Activated naive CD8-positive, alpha-beta T cell treated with anti-CD3 and anti-CD28 coated beads, Interleukin-2, amount 50 U/mL, for 16 hours (primary cell): ENCODE measurements around the gene NCOA4.
A peak's percentile ranks its signal among the peaks of the same experiment; 100 is the strongest.
"Not testable (repeated sequence)": the region's sequence is repeated elsewhere in the genome, so short reads cannot be mapped to it uniquely, and the experiment has no call there.

Source experiments
- DNase-seq: peaks from one replicate; pipeline ENCODE4 v3.0.0-alpha.2; 2020; ENCODE audit warnings: low read depth, low spot score

The NCOA4 gene

GRCh38 chr10:46030091-46030937 is at the start of gene NCOA4:
TSS of gene NCOA4 (minus strand) at chr10:46030623. CDS start at chr10:46016680, 13,943 bp downstream.
- DNase-seq = peak; percentile 90

GRCh38 chr10:46079831-46080585 is 49.6 kb upstream of the NCOA4 start:
- no peak for DNase-seq

DNA sequence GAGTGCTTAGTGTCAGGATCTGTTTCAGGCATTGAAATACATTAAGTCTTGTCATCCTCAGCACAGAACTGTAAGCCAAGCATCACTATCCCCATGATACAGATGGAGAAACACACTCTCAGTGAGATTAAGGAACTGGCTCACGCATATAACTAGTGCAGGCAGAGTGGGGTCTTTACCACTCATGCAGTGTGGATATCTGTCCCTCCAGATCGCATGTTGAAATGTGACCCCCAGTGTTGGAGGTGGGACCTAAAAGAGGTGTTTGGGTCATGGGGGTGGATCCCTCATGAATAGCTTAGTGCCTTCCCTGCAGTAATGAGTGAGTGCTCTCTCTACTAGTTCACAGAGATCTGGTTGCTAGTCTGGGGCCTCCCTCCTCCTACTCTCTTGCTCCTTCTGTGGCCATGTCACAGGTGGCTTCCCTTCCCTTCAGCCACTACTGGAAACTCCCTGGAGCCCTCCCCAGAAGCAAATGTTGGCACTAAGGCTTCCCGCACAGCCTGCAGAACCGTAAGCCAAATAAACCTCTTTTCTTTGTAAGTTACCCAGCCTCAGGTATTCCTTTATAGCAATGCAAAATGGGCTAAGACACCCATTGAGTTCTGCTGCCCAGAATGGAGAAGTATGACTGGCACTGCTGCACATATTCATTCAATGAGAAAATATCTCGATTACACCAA is 47.4 kb upstream of the NCOA4 start:
- DNase-seq = no peak

GRCh38 chr10:46077141-46077554 is 46.7 kb upstream of the NCOA4 start:
- DNase-seq = no peak

DNA sequence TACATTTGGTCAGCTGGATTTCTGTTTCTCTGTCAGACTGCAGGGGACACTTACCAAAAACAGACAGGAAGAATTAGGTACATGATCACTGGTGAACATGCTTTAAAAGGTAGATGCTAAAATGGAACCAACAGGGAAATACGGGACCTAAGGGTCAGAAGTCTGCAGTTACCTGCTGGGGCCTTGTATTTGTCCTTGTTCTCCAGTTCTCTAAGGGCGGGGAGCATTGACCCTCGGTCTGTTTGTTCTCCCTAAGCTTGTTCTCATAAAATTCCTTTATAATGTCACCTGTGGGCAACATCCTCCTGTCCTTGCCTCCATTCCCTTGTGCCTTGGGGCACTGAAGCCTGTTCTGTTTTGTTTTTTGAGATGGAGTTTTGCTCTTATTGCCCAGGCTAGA is 45.4 kb upstream of the NCOA4 start:
- DNase-seq = no peak

DNA sequence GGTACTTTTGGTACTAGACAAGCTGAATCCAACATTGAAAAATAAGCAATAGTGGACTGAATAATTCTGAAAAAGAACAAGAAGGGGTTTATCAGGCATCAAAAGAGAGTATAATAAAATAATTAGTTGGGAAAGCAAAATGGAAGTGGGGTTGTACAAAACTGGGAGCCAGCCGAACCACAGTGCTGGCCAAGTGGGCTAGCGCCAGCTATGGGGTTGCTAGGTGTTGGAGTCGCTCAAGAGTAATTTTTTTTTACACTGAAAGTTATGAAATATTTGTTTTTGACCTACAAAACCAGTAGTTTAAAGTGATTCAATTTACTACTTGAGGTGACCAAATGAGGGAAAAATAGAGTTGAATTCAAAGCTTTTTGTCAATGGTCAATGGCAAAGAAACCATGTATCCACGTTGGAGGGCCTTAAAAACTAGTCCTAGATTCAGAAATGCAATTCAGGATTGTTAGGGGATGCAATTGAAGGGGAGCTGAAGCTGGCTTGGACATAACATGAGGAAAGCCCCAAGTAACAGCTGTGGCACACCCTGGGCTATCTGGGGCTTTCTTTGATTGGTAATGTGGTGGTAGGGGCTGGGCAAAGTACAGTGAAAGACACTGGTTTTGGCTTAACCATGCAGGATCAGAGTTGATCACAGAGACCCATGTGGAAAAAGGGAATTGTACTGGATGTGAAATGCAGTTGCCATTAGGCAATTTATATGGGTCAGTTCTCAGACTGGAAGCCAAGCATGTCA is 43.9 kb upstream of the NCOA4 start:
- no peak for DNase-seq

GRCh38 chr10:46073564-46073963 is 43.1 kb upstream of the NCOA4 start:
- DNase-seq = no peak

- no peak for DNase-seq
Observed at GRCh38 chr10:46070749-46071148, 40.3 kb upstream of the NCOA4 start.

DNA sequence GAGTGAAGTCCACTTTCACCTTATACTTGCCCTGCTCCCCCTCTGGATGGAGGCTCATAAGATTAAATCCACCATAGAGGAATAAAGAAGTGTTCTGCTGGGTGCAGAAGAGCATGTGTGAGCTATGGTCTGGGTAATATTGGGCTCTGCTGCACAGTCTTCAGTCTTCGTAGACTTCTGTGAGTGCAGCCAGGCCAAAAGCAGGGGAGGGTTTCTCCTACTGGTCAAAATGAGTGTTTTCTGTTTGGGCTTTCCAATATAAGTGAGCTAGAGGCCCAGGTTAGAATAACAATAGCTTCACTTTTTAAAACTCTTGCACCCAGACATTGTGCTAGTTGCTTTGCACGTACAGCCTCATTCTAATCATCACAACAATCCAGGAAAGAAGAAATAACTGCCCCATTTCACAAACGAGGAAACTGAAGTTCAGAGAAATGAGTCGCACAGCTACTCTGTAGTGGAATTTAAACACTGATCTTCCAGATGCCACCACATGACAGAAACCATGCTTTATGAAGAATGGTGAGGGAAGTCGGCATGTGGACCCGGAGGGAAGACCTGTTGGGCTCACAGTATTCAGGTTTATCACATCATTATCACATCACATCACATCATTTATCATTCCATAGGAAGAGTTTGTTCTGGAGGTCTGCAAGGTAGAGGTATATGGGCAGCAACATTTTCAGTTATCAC is 39.5 kb upstream of the NCOA4 start:
- DNase-seq = no peak

DNA sequence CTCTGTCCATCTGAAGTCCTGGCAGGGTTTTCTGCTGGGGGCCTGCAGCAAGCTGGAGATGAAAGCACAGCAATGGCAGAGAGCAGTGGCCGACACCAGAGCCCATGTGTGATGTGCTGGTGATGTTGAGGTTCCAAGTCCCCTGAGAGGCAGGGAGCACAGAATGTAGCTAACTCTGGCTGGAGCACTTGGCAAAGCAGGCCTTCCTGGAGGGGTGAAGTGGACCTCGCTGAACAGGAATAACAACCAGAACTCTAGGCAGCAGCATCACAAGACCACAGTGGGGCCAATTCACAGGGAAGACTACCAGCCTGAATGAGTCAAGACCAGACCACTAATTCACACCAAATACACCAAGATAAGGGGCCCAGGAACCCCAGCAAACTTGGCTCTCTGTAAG is 38.5 kb upstream of the NCOA4 start:
- DNase-seq = no peak

GRCh38 chr10:46068117-46068516 is 37.7 kb upstream of the NCOA4 start:
- DNase-seq = no peak

DNA sequence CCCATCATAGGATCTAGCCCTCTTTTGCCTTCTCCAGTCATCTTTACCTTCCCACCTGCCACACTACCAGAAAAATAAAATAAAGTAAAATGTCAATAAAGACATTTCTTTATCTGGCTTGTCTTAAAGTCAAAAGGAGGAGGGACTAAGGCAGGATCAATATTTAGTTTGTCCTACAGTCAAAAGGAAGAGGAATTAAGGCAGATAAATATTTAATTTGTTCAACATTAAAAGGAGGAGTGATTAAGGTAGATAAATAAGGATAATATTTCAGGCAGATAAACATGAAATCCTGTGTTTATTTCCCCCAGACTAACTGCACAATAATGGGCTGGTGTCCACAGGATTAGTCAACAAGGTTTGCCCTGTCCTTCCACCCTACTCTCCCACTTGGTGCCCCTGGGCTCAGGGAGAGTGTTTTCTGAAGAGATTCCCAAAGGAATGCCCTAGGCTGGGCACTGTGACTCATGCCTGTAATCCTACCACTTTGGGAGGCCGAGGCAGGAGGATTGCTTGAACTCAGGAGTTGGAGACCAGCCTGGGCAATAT is 33.9 kb upstream of the NCOA4 start:
- no peak for DNase-seq

DNA sequence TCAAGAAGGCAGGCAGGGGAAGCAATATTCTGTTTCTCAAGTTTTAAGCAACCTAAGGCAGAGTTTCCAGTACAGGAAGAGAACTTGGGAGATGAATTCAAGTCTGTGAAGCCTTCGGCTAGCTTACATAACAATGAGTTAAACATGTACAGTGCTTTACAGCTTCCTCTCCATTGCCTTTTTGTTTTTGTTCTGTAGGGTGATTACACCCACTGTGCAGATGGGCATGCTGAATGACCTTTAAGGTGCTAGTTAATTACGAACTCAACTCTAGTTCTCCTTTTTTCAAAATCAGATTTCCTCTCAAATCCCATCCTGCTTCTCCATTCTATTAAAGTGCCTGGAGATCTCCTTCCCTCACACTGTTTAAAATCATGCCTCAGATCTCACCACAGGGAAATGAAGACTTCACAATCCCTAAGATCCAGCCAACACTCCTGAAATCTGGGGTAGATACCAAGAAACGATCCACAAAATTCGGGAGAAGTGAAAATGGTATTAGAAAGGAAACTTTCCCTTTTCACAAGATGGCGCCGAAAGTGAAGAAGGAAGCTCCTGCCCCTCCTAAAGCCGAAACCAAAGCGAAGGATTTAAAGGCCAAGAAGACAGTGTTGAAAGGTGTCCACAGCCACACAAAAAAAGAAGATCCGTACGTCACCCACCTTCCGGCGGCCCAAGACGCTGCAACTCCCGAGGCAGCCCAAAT is 32.5 kb upstream of the NCOA4 start:
- no peak for DNase-seq

- DNase-seq = no peak
Observed at GRCh38 chr10:46060706-46061105, 30.3 kb upstream of the NCOA4 start.

- DNase-seq = not testable (repeated sequence)
Observed at GRCh38 chr10:46057927-46058326, 27.5 kb upstream of the NCOA4 start.

DNA sequence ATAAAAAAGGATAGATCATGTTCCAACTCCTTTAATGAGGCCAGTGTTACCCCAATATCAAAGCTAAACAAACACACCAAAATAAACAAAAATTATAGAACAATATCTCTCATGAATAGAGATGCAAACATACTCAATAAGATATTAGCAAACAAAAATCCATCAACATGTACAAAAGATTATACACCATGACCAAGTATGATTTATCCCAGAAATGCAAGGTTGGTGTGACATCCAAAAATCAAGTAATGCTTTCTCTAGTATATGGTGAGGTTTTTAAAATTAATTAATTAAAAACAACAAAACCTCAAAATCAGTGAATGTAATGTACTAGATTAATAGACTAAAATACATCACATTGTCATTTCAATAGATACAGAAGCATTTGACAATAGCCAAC is 26.6 kb upstream of the NCOA4 start:
- DNase-seq = no peak

GRCh38 chr10:46055771-46056170 is 25.3 kb upstream of the NCOA4 start:
- no peak for DNase-seq

DNA sequence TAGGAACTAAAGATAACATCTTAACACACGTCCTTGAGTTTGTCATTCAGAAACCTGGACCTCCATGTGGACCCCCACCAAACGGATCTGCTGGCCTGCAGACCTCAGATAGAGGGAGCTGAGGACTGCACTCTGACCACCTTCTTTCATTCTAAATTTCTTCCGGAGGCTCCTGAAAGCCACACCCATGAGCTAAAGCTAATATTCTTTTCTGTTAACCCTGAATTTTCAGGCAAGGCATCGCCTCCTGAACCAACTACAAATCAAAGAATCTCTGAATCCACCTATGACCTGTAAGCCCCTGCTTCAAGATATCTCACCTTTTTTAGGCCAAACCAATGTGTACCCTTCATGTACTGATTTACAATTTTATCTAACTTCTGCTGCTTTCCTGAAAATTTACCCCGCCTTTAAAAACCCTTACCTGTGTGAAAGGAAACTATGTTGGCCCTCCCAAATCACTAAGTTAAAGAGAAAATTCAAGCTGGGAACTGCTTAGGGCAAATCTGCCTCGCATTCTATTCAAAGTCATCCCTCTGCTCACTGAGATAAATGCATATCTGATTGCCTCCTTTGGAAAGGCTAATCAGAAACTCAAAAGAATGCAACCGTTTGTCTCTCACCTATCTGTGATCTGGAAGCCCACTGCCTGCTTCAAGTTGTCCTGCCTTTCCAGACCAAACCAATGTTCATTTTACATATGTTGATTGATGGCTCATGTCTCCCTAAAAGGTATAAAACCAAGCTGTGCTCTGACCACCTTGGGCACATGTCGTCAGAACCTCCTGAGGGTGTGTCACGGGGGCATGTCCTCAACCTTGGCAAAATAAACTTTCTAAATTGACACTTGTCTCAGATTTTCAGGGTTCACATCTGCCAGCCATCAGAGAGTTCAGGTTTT is 23.4 kb upstream of the NCOA4 start:
- no peak for DNase-seq

DNA sequence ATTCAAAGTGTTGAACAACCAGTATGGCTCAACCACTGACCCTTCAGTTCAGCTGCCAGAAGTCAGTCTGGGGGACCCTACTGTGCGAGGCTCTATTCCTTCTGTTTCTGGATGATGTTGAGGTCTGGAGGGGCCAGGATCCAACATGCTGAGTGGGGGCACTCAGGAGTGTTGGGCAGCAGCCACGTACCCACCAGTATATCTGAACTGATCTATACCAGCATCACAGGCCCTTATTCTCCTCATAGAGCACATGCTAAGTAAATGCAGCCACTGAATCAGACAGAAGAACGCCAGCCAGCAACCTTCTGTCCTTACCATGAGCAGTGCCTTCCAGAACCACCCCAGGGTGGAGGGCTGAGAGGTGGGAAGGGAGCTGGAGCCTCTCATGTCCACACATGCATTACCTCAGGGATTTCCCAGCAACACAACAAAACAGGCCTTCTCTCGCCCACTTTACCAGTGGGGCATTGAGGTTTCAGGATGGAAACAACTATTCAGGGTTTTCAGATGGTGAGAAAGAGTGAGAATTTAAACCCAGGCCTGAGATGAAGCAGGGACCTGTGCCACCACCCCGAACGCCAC is 22.5 kb upstream of the NCOA4 start:
- no peak for DNase-seq
